ENCODE measurements around the gene TEAD1.

- TF ChIP-seq, protein P1, sequence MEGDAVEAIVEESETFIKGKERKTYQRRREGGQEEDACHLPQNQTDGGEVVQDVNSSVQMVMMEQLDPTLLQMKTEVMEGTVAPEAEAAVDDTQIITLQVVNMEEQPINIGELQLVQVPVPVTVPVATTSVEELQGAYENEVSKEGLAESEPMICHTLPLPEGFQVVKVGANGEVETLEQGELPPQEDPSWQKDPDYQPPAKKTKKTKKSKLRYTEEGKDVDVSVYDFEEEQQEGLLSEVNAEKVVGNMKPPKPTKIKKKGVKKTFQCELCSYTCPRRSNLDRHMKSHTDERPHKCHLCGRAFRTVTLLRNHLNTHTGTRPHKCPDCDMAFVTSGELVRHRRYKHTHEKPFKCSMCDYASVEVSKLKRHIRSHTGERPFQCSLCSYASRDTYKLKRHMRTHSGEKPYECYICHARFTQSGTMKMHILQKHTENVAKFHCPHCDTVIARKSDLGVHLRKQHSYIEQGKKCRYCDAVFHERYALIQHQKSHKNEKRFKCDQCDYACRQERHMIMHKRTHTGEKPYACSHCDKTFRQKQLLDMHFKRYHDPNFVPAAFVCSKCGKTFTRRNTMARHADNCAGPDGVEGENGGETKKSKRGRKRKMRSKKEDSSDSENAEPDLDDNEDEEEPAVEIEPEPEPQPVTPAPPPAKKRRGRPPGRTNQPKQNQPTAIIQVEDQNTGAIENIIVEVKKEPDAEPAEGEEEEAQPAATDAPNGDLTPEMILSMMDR (conservative IDR thresholded peaks at IDR 0.05 in 1 of 2, IDR thresholded peaks at IDR 0.05 in 1 of 2; ENCODE audit: low read depth in 1 of 2, low read length in 2 of 2) = no peak
- TF ChIP-seq EZH2 (IDR thresholded peaks at IDR 0.05; ENCODE audit: low read length, missing control alignments) = no peak
Measured at GRCh38 chr11:12829131-12829530, 154.9 kb downstream of the TEAD1 start.

Measured in fibroblast of lung (primary cell).